BLaER1 treated with 17β-estradiol and CSF1 and Interleukin-3, amounts not matched to agents 10 nM and 100 nM (cell line): ENCODE data around the gene RAB9A.
"Not testable (repeated sequence)": the region's sequence is repeated elsewhere in the genome, so short reads cannot be mapped to it uniquely, and the experiment has no call there.

Experiments used
- H3K27ac ChIP-seq, 11 experiments: shearing (Covaris generic); formaldehyde crosslinking; 2 replicates each; pipeline ENCODE4 v1.8.1; 2022
- H3K27me3 ChIP-seq, 11 experiments: shearing (Covaris generic); formaldehyde crosslinking; 2 replicates each; pipeline ENCODE4 v1.8.1; 2022
- H3K36me3 ChIP-seq, 11 experiments: shearing (Covaris generic); formaldehyde crosslinking; 2 replicates each; pipeline ENCODE4 v1.8.1; 2022
- H3K4me1 ChIP-seq, 10 experiments: shearing (Covaris generic); formaldehyde crosslinking; 2 replicates each; pipeline ENCODE4 v1.8.1; 2022
- H3K4me2 ChIP-seq, 11 experiments: shearing (Covaris generic); formaldehyde crosslinking; 2 replicates each; pipeline ENCODE4 v1.8.1; 2022
- H3K4me3 ChIP-seq, 10 experiments: shearing (Covaris generic); formaldehyde crosslinking; 2 replicates each; pipeline ENCODE4 v1.8.1; 2022
- H3K9ac ChIP-seq, 11 experiments: shearing (Covaris generic); formaldehyde crosslinking; 2 replicates each; pipeline ENCODE4 v1.8.1; 2022
- H3K9me3 ChIP-seq, 11 experiments: shearing (Covaris generic); formaldehyde crosslinking; replicated peaks in 1 of 11; 2 replicates each; pipeline ENCODE4 v1.8.1; 2022
- H4K20me1 ChIP-seq, 11 experiments: shearing (Covaris generic); formaldehyde crosslinking; 2 replicates each; pipeline ENCODE4 v1.8.1; 2022
- Cebpa-rat ChIP-seq, 11 experiments: shearing (Covaris generic); IDR thresholded peaks; 2 replicates each; pipeline ENCODE4 v1.8.1; 2022

Gene RAB9A

DNA sequence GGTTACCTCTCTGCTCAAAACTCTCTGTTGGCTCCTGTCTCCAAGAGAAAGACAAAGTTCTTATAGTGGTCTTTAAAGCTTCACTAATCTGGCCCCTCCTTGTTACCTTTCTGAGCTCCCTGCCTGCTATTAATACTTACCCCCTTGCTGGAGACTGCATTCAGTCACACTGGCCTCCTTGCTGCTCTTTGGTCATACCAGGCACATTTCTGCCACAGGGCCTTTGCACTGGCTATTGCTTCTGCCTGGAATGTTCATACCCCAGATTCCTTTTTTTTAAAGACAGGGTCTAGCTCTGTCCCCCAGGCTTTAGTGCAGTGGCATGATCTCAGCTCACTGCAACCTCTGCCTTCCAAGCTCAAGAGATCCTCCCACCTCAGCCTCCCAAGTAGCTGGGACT is 15.9 kb upstream of the RAB9A start:
- H4K20me1 ChIP-seq: peaks cover 0 to 7% (median 0%) of the 10 kb centered on the region in 11 experiments; a peak in 2 of 22 replicates
- peaks cover 0 to 23% (median 9%) of the 10 kb centered on the region in 11 experiments; a peak in 14 of 22 replicates for H3K9me3 ChIP-seq
- H3K4me3 ChIP-seq: no peak overlapping the region
- no peak overlapping the region for H3K9ac ChIP-seq
- H3K4me1 ChIP-seq: peaks cover 0 to 22% (median 0%) of the 10 kb centered on the region in 10 experiments; a peak in 4 of 20 replicates
- H3K36me3 ChIP-seq: no peaks in the 10 kb centered on the region
- H3K27me3 ChIP-seq: peaks cover 78 to 91% (median 86%) of the 10 kb centered on the region in 11 experiments
- H3K4me2 ChIP-seq: no peak overlapping the region
- H3K27ac ChIP-seq: no peak overlapping the region
- TF ChIP-seq Cebpa-rat (IDR thresholded peaks at IDR 0.05): no peak

DNA sequence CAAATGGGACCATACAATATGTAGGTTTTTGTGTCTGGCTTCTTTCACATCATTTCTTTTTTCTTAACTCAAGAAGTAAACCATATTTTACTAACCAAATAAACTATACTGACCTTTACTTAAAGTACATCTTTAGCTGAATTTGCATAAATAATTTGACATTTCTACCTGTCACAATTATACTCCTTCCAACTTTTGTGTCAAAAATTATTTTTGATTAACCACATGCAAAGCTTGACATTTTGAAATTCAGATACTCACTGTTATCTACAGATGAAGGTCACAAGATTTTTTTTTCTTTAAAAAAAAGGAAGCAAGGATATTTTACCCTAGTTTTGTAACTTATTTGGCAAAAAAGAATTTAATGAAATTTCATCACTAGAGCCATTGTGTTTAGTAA is 12.0 kb upstream of the RAB9A start:
- no peaks in the 10 kb centered on the region for H3K36me3 ChIP-seq
- no peak for TF ChIP-seq Cebpa-rat (IDR thresholded peaks at IDR 0.05)
- peaks cover 0 to 24% (median 13%) of the 10 kb centered on the region in 11 experiments; a peak in 16 of 22 replicates for H3K9me3 ChIP-seq
- H3K4me3 ChIP-seq: no peak overlapping the region
- H3K4me1 ChIP-seq: peaks cover 0 to 16% (median 0%) of the 10 kb centered on the region in 10 experiments; a peak in 4 of 20 replicates
- peak overlapping the region in 1 of 11 experiments; percentile 44; a peak in 2 of 22 replicates for H3K4me2 ChIP-seq
- peaks cover 60 to 74% (median 70%) of the 10 kb centered on the region in 11 experiments for H3K27me3 ChIP-seq
- H4K20me1 ChIP-seq: no peaks in the 10 kb centered on the region
- H3K9ac ChIP-seq: no peak overlapping the region
- H3K27ac ChIP-seq: no peak overlapping the region

DNA sequence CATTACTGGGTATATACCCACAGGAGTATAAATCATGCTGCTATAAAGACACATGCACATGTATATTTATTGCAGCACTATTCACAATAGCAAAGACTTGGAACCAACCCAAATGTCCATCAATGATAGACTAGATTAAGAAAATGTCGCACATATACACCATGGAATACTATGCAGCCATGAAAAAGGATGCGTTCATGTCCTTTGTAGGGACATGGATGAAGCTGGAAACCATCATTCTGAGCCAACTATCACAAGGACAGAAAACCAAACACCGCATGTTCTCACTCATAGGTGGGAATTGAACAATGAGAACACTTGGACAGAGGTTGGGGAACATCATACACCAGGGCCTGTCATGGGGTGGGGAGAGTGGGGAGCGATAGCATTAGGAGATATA is 9.2 kb upstream of the RAB9A start:
- not testable (repeated sequence) for H3K27ac ChIP-seq, H3K4me3 ChIP-seq, H4K20me1 ChIP-seq, H3K4me2 ChIP-seq, H3K9ac ChIP-seq, H3K36me3 ChIP-seq
- H3K4me1 ChIP-seq: peaks cover 0 to 17% (median 0%) of the 10 kb centered on the region in 10 experiments; a peak in 4 of 20 replicates
- H3K9me3 ChIP-seq: peaks cover 0 to 32% (median 7%) of the 10 kb centered on the region in 11 experiments; a peak in 11 of 22 replicates
- H3K27me3 ChIP-seq: peaks cover 57 to 74% (median 71%) of the 10 kb centered on the region in 11 experiments

DNA sequence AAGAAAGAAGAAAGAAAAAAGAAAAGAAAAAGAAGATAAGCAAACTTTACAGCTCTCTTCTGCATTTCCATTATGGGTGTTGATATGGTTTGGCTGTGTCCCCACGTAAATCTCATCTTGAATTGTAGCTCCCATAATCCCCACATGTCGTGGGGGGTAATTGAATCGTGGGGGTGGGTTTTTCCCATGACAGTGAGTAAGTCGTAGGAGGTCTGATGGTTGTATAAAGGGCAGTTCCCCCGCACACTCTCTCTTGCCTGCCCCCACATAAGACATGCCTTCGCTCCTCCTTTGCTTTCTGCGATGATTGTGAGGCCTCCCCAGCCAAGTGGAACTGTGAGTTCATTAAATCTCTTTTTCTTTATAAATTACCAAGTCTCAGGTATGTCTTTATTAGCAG is 7.3 kb upstream of the RAB9A start:
- Histone ChIP-seq H3K27me3 (peaks cover 68 to 78% (median 74%) of the 10 kb centered on the region in 11 experiments), H3K9ac (no peak overlapping the region), H3K9me3 (peaks cover 0 to 32% (median 7%) of the 10 kb centered on the region in 11 experiments; a peak in 10 of 22 replicates), H4K20me1 (peaks cover 0 to 5% (median 0%) of the 10 kb centered on the region in 11 experiments; a peak in 3 of 22 replicates), H3K4me2 (no peak overlapping the region), H3K4me1 (peaks cover 0 to 29% (median 0%) of the 10 kb centered on the region in 10 experiments; a peak in 5 of 20 replicates), H3K4me3 (no peak overlapping the region), H3K36me3 (no peaks in the 10 kb centered on the region), H3K27ac (no peak overlapping the region)
- TF ChIP-seq Cebpa-rat (IDR thresholded peaks at IDR 0.05): no peak

DNA sequence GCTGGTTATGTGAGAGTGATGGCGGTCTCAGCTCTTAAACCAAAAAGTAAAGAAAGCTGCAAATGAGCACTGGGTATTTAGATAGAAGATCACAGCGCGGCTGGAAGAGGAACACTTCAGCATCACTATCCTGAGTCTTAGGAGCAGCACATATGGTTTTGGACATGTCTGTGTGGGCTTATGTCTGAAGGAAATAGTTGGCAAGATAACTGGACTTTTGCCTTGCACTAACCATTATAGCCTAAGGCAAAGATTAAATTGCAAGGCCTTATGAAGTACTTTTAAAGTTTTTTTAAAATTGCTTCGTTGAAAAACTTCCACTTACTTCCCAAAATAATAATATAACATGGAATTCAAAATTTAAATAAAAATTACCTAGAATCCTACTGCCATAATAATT is 4.6 kb upstream of the RAB9A start:
- no peaks in the 10 kb centered on the region for H3K36me3 ChIP-seq
- peaks cover 0 to 28% (median 7%) of the 10 kb centered on the region in 11 experiments; a peak in 9 of 22 replicates for H3K9me3 ChIP-seq
- no peak overlapping the region for H3K9ac ChIP-seq
- H3K4me3 ChIP-seq: no peak overlapping the region
- peaks cover 83 to 88% (median 86%) of the 10 kb centered on the region in 11 experiments for H3K27me3 ChIP-seq
- H3K4me1 ChIP-seq: peaks cover 0 to 14% (median 0%) of the 10 kb centered on the region in 10 experiments; a peak in 4 of 20 replicates
- H3K4me2 ChIP-seq: no peak overlapping the region
- TF ChIP-seq Cebpa-rat (IDR thresholded peaks at IDR 0.05): no peak
- H3K27ac ChIP-seq: no peak overlapping the region
- H4K20me1 ChIP-seq: peaks cover 0 to 11% (median 0%) of the 10 kb centered on the region in 11 experiments; a peak in 5 of 22 replicates

DNA sequence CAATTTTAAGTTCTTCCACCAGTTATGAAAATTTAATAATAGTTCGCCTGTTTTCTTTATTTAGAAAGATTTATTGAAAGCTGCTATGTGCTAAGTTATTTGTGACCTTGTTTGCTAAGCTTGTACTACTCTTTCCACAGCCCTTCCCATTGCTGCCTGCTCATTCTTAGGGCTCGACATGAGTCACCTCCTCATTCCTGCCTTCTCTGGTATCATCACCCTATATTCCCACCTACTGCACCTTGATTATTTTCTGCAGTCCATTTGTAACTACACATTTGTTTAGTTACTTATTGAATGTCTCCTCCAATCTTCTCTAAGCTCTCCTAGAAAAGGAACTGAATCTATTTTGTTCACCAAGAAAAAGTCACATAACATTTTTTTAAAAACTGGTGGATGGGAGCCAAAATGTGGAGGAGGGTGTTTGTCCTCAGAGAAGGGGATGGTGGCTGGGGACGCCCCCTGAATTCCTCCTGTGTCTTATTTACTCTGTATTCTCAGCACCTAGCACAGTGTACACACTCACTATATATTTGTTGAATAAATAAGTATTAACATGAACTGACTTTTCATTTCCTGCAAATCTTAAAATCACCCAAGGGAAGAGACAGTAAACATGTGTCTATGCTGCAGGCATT is 3.7 kb upstream of the RAB9A start:
- Histone ChIP-seq H3K4me1 (peaks cover 0 to 14% (median under 1%) of the 10 kb centered on the region in 10 experiments; a peak in 5 of 20 replicates), H3K36me3 (no peaks in the 10 kb centered on the region), H3K27me3 (peaks cover 87 to 92% (median 91%) of the 10 kb centered on the region in 11 experiments), H3K9me3 (peaks cover 0 to 28% (median 5%) of the 10 kb centered on the region in 11 experiments; a peak in 9 of 22 replicates), H3K4me3 (no peak overlapping the region), H4K20me1 (peaks cover 0 to 20% (median 0%) of the 10 kb centered on the region in 11 experiments; a peak in 9 of 22 replicates), H3K4me2 (peak overlapping the region in 2 of 11 experiments; percentile 6 to 30; a peak in 2 of 22 replicates), H3K27ac (no peak overlapping the region), H3K9ac (no peak overlapping the region)
- TF ChIP-seq Cebpa-rat (IDR thresholded peaks at IDR 0.05): no peak

DNA sequence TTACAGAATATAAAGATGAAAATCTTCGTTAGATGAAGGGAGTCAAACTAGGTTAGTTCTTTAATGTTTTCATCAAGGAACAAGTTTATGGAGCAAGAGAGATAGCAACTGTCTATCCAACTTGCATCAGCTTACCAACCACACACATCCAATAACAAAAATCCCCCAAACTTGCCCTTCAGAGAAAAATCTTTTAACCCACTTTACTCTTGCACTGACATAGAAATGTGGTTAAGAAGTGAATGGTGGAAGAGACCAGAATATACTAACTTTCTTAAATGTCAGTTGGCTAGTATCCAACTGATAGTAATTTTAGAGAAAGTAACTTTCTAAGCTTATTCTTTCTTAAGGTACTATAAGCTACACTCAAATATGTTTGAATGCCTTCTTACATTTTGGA is 1.7 kb upstream of the RAB9A start:
- peaks cover 0 to 38% (median 17%) of the 10 kb centered on the region in 11 experiments; a peak in 16 of 22 replicates for H4K20me1 ChIP-seq

DNA sequence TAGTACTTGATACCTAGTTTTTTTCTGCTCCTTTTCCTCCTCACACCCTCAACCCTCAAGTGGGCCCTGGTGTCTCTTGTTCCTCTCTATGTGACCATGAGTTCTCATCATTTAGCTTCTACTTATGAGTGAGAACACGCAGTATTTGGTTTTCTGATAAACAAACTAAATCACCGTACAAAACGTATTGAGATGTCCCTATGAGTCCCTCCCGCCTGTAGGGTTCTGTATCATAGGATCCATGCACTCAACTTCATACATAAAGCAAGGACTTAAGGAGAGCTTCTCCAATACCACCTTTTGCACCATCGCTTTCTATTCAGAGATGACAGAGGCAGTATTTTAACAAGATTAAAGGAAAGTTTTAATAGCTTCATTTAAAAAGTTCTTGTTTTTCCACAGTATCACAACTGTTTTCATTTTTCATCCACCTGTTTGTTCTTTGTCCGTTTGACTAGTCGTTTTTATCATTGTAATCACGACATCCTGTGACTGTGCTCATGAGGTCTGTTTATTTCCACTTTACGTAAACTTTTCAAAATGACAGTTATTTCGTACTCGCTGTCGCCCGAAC is 457 bp upstream of the RAB9A start:
- H3K9ac ChIP-seq: peak overlapping the region; percentile 84 to 95 (median 89)
- peaks cover 0 to 16% (median 5%) of the 10 kb centered on the region in 11 experiments; a peak in 5 of 22 replicates for H3K9me3 ChIP-seq
- no peaks in the 10 kb centered on the region for H3K36me3 ChIP-seq
- peaks cover 20 to 41% (median 30%) of the 10 kb centered on the region in 10 experiments for H3K4me1 ChIP-seq
- H3K4me3 ChIP-seq: peak overlapping the region; percentile 68 to 82 (median 74)
- peaks cover 99 to 100% (median 100%) of the 10 kb centered on the region in 11 experiments for H3K27me3 ChIP-seq
- peak overlapping the region; percentile 53 to 84 (median 70) for H3K4me2 ChIP-seq
- H4K20me1 ChIP-seq: peaks cover 8 to 50% (median 28%) of the 10 kb centered on the region in 11 experiments; a peak in 21 of 22 replicates
- peak overlapping the region in 8 of 11 experiments; percentile 85 to 93 (median 90); a peak in 13 of 22 replicates for H3K27ac ChIP-seq
- TF ChIP-seq Cebpa-rat (IDR thresholded peaks at IDR 0.05): no peak

More for the DNA sequence above, 1.7 kb upstream of the RAB9A start:
- Histone ChIP-seq H3K36me3 (no peaks in the 10 kb centered on the region), H3K9me3 (peaks cover 0 to 20% (median 5%) of the 10 kb centered on the region in 11 experiments; a peak in 6 of 22 replicates), H3K27ac (no peak overlapping the region), H3K4me3 (no peak overlapping the region), H3K4me1 (peaks cover 10 to 29% (median 19%) of the 10 kb centered on the region in 10 experiments; a peak in 17 of 20 replicates), H3K9ac (no peak overlapping the region), H3K4me2 (no peak overlapping the region), H3K27me3 (peaks cover 88 to 92% (median 91%) of the 10 kb centered on the region in 11 experiments)
- no peak for TF ChIP-seq Cebpa-rat (IDR thresholded peaks at IDR 0.05)
